ENCODE data around the gene ECPAS.
"Not testable (repeated sequence)": the region's sequence is repeated elsewhere in the genome, so short reads cannot be mapped to it uniquely, and the experiment has no call there.

ECPAS gene

GRCh38 chr9:111352545-111352944 lies 131.6 kb downstream of the ECPAS start:
- in situ Hi-C loops (cut with MboI; ENCODE audit: low sequenced_read_pairs): no loop called here

GRCh38 chr9:111350556-111350955 lies 133.6 kb downstream of the ECPAS start:
- in situ Hi-C loops (cut with MboI; ENCODE audit: low sequenced_read_pairs): no loop called here

- in situ Hi-C loops (cut with MboI; ENCODE audit: low sequenced_read_pairs): no loop called here
These were observed 134.4 kb downstream of the ECPAS start for GRCh38 chr9:111349766-111350165.

- in situ Hi-C loops (cut with MboI; ENCODE audit: low sequenced_read_pairs): no loop called here
These were observed 135.3 kb downstream of the ECPAS start for GRCh38 chr9:111348821-111349271.

GRCh38 chr9:111334318-111334863 lies 149.8 kb downstream of the ECPAS start:
- in situ Hi-C loops (cut with MboI; ENCODE audit: low sequenced_read_pairs): not testable (repeated sequence)

- in situ Hi-C loops (cut with MboI; ENCODE audit: low sequenced_read_pairs): no loop called here
These were observed 154.1 kb downstream of the ECPAS start, which contains the start of gene OR2K2 for GRCh38 chr9:111330124-111330523. Gene OR2K2, minus strand, starts transcription at chr9:111330224. Its CDS starts 1,791 bp downstream, at chr9:111328433.

GRCh38 chr9:111320631-111321030 lies 163.6 kb downstream of the ECPAS start:
- in situ Hi-C loops (cut with MboI; ENCODE audit: low sequenced_read_pairs): no loop called here

GRCh38 chr9:111316796-111317195 lies 167.4 kb downstream of the ECPAS start:
- in situ Hi-C loops (cut with MboI; ENCODE audit: low sequenced_read_pairs): no loop called here
